Stimulated activated CD8-positive, alpha-beta memory T cell treated with anti-CD3 and anti-CD28 coated beads, Interleukin-4, amount 100 ng/mL, for 48 hours (primary cell): ENCODE data around the gene HS3ST2.

ENCODE experiments used
- DNase-seq: peaks from one replicate; pipeline ENCODE4 v3.0.0-alpha.2; 2020

Gene HS3ST2

DNA sequence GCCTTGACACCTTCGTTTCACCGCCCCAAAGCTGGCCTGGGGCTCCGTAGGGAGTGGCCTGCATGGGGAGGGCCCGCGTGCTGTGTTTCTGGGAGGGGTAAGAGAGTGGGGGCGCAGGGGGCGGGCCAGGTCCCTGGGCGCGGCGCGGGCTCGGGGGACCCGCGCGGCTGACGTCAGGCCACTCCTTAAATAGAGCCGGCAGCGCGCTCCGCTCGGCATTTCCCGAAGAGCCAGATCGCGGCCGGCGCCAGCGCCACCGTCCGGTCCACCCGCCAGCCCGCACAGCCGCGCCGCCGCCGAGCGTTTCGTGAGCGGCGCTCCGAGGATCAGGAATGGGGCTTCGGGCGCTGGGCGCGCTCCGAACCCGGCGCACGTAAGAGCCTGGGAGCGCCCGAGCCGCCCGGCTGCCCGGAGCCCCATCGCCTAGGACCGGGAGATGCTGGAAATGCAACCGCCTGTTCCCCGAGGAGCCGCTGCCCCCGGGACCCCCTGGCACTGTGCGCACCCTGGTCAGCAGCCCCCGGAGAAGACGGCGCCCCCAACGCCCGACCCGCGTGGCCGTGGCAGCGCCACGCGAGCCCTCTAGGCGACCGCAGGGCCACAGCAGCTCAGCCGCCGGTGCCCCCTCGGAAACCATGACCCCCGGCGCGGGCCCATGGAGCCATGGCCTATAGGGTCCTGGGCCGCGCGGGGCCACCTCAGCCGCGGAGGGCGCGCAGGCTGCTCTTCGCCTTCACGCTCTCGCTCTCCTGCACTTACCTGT, at the start of gene HS3ST2:
Gene HS3ST2, plus strand, starts transcription at position 215 of the 763 bp plus-strand sequence. Its CDS starts 449 bp downstream, at position 664.
- no peak for DNase-seq

DNA sequence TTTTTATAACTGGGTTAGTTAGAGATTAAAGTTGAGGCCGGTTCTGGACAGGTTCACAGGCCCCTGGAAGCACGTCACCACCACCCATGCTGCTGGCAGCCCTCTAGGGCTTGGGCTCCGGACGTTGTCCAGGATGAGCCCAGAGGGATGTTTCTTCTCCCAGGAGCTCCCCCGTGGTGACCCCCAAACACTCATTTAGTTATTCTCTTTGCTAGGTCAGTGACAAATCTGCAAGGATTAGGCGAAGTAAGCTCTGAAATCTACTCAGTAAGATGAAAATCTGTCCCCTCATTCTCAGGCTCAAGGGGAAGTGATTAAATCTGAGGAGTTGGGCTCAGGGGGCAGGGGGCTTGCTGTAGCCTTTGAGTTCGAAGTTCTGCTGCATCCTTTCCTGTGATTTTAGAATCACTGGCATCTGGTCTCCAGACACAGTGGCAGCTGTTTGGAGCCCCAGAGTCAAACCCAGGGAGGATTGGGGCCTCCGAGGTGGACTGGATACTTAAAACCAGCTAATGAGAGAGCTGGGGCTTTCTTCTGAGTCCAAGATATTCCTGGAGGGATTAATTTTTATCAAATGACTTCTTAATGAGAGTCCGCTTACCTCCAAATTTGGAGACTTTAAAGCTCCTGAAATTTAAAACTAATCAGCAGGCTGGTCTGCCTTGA, 49.2 kb upstream of the HS3ST2 start:
- no peak for DNase-seq

DNA sequence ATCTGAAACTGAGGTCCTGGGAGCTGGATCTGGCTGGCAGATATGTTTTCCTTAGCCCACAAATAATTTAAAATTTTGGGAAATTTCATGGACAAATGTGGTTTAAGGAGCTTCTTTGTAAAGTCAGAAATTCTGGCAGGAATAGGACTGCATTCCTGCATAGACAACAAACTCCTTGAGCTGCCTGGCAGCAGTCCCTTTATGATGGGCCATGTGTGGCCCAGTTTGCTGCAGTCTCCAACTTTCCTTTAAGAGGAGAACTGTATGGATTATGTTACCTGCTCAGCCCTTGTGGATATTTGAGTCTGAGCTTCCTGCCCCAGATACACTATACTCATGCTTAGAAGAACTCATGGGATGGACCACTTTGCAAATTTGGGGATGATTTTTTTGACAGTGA, 48.5 kb upstream of the HS3ST2 start:
- no peak for DNase-seq

DNA sequence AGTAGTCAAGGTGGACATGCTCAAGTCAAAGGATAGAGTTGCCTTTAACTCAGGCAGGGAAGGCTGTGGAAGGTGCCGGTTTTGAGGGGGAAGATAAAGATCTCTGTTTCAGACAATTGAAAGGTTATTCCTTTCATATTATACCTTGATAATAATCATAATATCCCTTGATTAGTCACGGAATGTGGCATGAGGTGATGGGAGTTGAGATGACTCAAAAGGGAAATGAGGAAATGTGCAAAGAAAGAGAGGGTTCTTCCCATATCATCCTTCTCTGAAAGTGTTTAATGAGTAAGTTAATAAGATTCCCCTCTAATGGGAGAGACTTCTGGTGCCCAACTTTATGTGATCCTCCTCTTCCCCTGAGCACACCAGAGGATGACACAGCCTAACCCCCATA, 43.1 kb upstream of the HS3ST2 start:
- no peak for DNase-seq

DNA sequence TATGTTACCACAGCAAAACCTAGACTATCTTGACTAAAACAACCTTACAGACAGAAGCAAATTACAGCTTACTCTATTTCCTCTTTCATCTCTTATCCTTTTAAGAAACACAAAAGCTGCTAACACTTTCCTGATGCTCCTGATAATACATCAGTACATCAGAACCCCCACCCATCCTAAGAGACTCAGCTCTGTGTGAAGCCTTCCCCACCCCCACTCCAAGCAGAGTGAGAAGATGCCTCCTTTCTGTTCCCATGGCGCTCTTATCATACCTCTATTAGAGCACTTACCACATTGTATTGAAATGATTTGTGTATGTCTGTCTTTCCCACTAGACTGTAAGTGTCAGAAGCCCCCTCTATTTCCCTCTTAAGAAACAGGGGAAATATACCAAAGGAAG, 42.4 kb upstream of the HS3ST2 start:
- no peak for DNase-seq

DNA sequence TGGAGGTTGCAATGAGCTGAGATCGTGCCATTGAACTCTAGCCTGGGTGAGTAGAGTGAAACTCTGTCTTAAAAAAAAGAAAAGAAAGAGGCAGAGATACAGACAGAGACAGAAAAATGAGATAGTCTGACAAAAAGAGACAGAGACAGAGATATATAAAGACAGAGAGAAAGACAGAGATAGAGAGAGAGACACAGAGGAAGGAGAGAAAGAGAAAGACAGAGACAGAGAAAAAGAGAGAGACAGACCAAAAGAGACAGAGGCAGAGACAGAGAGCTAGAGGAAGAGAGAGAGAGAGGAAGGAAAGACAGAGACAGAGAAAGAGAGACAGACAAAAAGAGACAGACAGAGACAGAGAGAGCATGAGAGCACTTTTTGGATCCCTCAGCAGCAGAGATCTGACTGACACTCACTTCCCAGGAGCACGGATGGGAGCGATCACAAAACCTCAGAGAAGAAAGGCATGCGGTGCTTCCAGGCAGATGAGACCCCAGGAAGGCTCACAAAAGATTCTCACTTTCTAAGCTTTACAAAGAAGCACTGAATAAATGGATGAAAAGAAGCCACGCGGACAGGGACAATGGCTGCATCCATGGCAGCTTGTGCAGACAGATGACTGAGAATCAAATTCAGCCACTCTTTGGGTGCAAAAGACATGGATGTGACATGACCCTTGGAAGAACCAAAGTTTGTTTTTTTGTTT, 38.6 kb upstream of the HS3ST2 start:
- no peak for DNase-seq

DNA sequence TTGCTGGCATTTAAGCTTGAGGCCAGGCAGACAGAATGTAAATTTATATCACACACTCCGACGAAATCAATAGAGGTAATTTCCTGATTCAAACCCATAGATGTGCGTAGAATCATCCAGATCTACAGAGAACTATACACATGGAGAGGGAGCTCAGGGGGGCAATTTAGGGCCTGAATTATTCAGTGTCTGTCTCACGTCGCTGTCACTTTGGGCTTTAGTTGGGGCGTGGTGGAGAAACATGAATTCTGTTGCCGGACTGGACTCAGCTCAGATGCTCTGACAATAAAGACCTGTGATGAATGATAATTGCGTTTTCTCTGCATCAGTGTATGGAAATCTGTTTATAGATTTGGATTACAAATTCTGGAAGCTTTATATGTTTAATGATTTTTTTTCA, 32.5 kb upstream of the HS3ST2 start:
- DNase-seq = no peak

DNA sequence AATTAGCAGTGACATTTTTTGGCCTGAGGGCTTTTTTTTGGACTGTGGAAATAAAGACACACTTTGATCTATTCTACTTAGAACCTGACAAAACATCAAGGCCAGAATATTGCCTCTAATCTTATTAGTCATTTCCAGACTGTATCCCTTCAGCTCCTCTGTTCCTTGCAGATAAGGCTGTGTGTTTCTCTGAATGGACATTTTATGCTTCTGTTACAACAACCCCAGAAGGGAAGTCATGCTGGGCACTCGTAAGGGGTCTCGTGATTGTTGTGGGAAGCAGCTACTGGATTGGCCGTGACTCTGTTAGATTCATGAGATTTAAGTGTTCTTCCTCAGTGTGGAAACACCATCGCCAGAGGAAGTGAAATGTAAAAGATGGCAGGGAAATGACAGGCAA, 31.6 kb upstream of the HS3ST2 start:
- no peak for DNase-seq

DNA sequence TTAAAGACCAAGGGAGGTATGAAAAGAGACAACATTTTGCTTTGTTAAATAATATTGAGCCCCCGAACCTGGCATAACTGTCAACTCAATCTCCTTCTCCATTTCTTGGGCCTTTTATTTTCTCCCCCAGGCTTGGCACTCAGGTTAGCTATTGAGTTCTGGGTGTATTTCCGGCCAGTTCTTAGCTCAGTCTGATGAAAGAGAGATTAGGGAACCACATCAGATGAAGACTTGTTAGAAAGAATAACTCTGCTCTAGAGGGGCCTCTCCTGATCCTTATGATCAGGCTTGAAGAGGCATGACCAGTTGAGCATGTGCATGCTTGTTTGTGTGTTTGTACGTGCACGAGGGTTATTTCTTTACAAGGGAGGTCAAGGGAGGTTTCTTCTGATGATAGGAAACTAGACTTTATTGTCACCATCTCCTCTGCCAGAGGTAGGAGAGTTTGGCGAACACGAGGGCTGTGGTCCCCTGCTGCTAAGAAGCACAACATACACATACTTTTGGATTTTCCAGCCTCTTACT, 29.2 kb upstream of the HS3ST2 start:
- no peak for DNase-seq

DNA sequence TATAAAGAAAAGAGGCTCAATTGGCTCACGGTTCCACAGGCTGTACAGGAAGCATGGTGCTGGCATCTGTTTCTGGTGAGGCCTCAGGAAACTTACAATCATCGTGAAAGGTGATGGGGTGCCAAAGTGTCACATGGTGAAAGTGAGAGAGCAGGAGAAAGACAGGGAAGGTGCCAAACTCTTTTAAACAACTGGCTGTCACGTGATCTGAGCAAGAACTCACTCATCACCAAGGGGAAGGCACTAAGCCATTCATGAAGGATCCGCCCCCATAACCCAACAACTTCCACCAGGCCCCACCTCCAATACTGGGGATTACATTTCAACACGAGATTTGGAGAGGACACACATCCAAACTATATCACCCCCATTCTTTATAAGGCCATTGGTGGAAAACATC, 28.4 kb upstream of the HS3ST2 start:
- DNase-seq = no peak

DNA sequence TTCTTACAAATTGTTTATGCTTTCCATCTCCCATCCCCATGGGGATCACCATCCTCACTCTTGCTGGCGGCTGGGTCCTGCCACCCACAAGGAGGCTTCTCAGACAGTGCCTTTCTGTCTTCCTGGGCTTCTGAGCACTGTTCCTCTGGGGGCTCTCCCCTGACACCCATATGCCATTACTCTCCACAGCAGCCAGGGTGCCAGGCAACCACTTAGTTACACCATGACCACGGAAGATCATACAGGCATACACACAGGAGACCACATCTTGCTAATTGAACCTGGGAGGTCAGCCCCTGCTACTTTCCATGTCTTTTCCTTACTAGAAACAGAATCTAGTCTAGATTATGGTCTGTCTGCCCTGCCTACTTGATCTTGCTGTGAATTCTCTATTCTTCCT, 27.7 kb upstream of the HS3ST2 start:
- no peak for DNase-seq

DNA sequence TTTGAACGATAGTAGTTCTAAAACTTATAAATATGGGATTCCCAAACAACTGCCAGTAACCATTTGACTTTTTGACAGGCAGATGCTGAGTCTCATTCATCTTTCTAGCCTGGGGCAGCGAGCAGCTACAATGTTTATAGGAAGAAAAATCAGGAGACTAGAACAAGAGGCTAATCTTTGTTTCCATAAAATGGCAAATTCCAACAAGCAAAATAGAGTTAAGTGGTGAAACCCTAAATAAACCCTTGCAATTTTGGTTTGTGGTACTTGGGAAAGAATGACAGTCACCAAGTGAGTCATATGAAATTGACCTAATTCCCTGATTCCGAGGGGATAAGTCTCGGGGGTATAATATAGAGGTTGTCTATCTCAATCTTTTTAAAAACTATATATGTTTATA, 27.3 kb upstream of the HS3ST2 start:
- no peak for DNase-seq

DNA sequence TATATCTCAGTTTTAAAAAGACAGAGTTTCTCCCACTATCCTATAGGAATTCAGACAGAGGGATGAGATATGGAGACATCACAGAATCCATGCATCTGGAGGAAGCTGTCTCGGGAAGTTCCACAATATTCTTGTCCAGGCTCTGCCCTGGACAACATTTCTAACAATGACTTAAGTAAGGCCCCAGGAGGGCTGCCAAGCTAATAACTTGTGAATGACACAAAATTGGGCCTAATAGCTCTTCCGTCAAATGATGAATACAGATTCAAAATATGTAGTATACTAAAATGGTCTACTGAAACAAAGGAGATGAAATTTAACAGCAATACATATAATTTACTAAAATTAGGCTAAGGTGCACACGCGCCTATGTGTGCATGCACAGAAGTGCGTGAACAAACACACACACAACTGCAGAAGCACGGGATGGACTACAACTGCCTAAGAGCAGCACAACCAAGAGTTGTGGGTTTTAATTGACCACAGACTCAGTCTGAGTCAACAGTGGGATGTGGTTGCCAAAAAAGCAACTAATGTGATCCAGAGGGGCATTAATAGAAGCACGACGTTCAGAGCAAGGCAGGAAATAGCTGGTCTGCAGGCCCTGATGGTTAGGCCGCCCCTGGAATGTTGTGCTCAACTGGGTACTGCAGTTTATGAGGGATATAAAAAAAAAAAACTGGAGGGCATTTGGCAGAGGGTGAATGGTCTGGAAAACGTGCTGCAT, 26.3 kb upstream of the HS3ST2 start:
- no peak for DNase-seq

DNA sequence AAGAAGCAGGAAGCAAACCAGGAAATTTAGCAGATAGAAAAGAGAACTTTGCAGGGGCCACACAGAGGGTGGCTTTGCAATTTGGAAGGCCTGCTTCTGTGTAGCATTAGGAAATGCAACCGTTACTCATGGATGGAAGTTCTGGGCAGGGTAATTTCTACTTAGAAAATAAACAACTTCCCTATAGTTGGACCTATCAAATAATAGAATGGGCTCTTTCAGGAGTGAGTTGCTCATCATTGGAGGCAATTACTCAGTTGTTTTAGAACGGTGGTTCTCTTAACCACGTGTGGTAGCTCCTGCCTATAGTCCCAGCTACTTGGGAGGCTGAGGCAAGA, 25.8 kb upstream of the HS3ST2 start:
- DNase-seq = no peak

DNA sequence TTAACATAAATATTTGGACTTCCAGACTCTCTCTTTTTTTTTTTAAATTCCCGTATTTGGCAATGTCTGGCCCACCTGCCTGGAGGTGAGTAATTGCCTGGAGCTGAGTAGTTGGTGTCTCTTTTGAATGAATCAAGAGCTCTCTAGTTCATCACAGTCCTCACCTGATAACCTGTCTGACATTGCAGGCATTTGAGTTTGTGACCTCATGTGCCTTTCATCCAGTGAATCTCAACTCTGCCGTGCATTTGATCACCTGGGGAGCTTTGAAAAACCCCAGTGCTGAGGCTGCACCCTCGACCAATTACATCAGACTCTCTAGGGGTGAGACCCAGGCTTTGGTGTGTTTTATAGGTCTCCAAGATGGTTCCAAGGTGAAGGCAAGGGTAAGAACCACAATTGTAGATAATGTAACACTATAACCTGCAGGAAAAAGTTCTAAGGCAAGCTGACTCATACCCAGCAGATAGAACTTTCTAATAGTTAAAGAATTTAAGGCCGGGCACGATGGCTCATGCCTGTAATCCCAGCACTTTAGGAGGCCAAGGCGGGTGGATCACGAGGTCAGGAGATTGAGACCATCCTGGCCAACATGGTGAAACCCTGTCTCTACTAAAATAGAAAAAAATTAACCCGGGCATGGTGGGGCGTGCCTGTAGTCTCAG, 24.5 kb upstream of the HS3ST2 start:
- no peak for DNase-seq

DNA sequence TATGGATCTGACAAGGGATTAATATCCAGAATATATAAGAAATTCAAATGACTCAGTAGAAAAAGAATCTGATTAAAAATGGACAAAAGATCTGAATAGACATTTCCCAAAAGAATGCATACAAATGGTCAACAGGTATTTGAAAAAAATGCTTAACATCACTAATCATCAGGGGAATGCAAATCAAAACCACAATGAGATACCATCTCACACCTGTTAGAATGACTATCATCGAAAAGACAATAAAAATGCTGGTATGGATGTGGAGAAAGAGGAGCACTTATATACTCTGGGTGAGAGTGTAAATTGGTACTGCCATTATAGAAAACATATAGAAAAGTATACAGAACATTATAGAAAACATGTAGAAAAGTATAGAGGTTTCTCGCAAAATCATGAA, 16.4 kb upstream of the HS3ST2 start:
- DNase-seq = no peak

DNA sequence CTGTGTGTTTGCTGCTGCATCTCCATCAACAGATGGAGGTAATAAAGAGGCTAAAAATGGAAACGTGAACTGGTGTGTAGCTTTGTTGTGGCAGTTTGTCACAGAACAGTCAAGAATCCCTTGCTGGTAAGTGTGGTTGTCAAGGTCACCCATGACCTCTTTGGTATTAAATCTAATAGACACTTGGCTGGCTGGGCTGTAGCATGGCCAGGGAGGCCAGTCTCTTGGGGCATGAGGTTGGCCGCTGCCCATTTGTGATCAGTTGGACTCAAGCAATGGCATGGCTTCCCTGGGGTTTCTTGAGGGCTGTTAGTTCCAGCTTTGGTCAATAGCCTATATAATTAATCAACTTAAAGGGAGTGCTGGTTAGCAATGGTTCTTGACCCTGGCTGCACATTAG, 14.8 kb upstream of the HS3ST2 start:
- no peak for DNase-seq

DNA sequence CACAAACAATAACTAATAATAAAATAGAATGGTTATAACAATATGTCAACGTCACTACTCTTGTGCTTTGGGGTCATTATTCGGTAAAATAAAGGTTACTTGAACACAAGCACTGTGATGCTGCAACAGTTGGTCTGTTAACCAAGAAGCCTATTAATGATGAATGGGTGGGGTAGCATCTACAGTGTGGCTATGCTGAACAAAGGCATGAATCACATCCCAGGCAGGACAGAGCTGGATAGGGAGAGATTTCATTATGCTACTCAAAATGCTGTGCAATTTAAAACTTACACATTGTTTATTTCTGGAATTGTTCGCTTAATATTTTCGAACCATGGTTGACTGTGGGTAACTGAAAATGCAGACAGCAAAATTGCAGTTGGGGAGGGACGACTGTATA, 9.1 kb upstream of the HS3ST2 start:
- DNase-seq = no peak

DNA sequence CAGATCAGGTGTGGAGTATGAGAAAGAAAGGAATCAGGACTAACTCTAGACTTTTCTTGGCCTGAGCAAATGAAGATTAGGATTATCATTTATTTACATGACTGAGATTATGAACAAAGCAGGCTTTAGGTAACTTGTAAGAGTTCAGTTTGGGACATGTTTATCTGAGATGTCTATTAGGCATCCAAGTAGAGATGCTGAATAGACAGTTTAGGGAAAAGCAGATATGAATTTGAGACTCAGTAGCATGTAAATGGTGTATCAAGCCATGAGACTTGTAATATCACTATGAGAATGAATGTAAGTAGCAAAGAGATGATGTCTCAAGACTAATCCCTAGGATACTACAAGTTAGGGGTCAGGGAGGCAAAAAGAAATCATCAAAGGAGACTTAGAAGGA, 8.6 kb upstream of the HS3ST2 start:
- no peak for DNase-seq

DNA sequence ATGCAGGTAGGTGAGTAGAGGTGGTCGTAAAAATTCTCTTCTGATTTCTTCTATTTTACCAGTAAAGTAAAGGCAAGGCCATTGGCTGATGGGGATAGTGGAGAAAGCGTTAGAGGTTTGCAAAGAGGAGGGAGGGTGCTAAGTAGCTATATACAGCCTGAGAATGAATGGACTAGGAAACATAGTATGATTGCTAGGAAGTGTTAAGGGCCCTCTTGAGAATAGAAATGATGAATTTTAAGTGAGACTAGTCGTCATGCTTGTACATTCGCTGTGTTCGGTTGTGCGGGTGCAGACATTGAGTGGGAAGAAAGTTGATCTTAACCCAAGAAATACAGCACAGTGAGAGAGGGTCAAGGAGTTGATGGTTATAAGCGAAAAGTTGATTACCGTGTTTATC, 7.2 kb upstream of the HS3ST2 start:
- no peak for DNase-seq

DNA sequence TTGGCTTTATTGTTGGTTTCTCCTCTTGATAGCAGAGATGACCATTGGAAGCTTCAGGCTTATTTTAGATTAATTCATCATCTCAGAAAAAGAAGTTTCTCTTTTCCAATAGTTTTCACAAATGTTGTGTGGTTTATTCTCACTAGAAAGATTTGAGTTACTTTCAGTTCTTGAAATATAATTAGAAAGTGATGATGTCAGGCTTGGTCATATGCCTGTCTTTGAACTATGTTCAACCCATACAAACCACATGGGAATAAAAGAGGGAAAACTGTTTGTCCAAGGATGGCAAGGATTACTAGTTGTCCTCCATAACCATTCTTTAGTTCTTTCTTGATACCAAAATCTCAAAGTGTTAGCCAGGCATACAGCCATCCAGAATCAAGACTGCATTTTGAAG, 3.7 kb upstream of the HS3ST2 start:
- DNase-seq = no peak

DNA sequence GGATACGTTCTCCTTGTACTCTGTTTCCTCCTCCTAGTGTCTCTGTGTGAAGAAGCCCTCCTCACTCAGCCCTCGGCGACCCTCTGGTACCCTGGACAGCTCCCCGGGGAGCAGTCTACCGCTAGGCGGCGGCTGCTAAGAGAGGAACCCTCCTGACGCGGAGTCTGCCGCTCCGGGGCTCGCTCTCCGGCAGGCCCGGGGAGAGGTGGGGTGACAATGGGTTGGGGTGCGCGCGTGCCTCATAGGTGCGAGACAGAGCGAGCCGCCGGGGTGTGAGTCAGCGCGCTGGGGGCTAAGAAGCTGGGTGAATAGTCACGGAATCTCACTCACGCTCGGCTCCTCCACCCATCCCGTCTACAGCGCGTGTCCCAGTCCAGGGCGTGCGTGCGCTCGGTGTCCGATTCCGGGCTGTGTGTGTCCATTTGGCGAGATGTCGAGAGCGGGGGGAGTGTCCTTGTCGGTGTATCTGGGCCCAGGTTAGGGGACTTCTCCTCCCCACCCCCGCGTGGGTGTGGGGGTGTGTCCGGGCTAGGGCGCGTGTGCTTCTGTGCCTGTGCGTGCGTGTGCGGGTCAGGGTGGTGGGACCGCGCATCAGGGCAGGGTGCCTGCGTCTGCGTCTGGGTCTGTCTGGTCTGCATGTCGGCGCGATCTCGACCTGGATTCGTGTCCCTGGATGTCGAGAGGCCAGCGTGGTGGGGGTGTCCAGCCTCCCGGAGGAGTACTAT, 577 bp upstream of the HS3ST2 start:
- DNase-seq = peak; percentile 68
